WTC11 (cell line): ENCODE results near the gene COG5. TPM values are rescaled to one million over a fixed set of nuclear protein-coding genes. Genes with fewer than 3 reads are reported as not detected.

Experiments
- ATAC-seq: fragments of 200-7000 bp; cut with Tn5 transposase; 2 replicates; pipeline ENCODE4 v1.10.0; 2021; ENCODE audit warnings: mild to moderate bottlenecking, moderate library complexity
- CTCF ChIA-PET: fragments of 300-600 bp; sonication (Branson Sonifier 250); formaldehyde crosslinking; loops from one replicate; lab custom pipeline; 2021; ENCODE audit warnings: antibody characterized with exemption; lab: Charles Lee
- POLR2A ChIA-PET: fragments of 350-600 bp; sonication (Branson Sonifier 250); formaldehyde crosslinking; loops from one replicate; lab custom pipeline; 2021; ENCODE audit warnings: antibody characterized with exemption; lab: Charles Lee
- DNase-seq: peaks from one replicate; pipeline ENCODE4 v3.0.0; 2021; ENCODE audit warnings: low spot score
- H3K27ac Mint-ChIP-seq: 2 replicates; pipeline ENCODE4 v1.8.0; 2021; ENCODE audit warnings: mixed read lengths
- H3K27me3 Mint-ChIP-seq: 2 replicates; pipeline ENCODE4 v1.8.0; 2021; ENCODE audit warnings: low read depth, mild to moderate bottlenecking, moderate library complexity, mixed read lengths
- H3K36me3 Mint-ChIP-seq: 2 replicates; pipeline ENCODE4 v1.8.0; 2021; ENCODE audit warnings: mixed read lengths
- H3K4me1 Mint-ChIP-seq: 2 replicates; pipeline ENCODE4 v1.8.0; 2022; ENCODE audit warnings: mixed read lengths
- H3K4me3 Mint-ChIP-seq: 2 replicates; pipeline ENCODE4 v1.8.0; 2021; ENCODE audit warnings: mild to moderate bottlenecking, moderate library complexity, mixed read lengths
- H3K9me3 Mint-ChIP-seq: 2 replicates; pipeline ENCODE4 v1.8.0; 2021; ENCODE audit warnings: mixed read lengths
- AFF4 ChIP-seq: sonication (generic); formaldehyde crosslinking; IDR thresholded peaks from 2 replicates; pipeline ENCODE4 v1.8.1; 2023; ENCODE audit warnings: mild to moderate bottlenecking, missing genetic modification reagents, borderline replicate concordance
- CDX4 ChIP-seq: fragments of 250-450 bp; sonication (Bioruptor Pico); IDR thresholded peaks from 2 replicates; pipeline ENCODE4 v1.9.0; 2021; ENCODE audit warnings: moderate library complexity, mild to moderate bottlenecking, inconsistent platforms, borderline replicate concordance
- CREM ChIP-seq: sonication (generic); formaldehyde crosslinking; IDR thresholded peaks from 2 replicates; pipeline ENCODE4 v1.8.1; 2022; ENCODE audit warnings: mild to moderate bottlenecking, missing genetic modification reagents, moderate library complexity
- CTCF ChIP-seq: fragments of 200-600 bp; IDR thresholded peaks from 2 replicates; pipeline ENCODE4 v1.8.0; 2022; ENCODE audit warnings: antibody characterized with exemption
- EMX1 ChIP-seq: fragments of 250-450 bp; sonication (Bioruptor Pico); IDR thresholded peaks from 2 replicates; pipeline ENCODE4 v1.8.0; 2021; ENCODE audit warnings: mild to moderate bottlenecking
- ESRRA ChIP-seq: sonication (generic); formaldehyde crosslinking; IDR thresholded peaks from 2 replicates; pipeline ENCODE4 v1.8.1; 2022; ENCODE audit warnings: mild to moderate bottlenecking, missing genetic modification reagents, borderline replicate concordance
- FOXJ3 ChIP-seq: sonication (generic); formaldehyde crosslinking; IDR thresholded peaks from 2 replicates; pipeline ENCODE4 v1.9.0; 2021; ENCODE audit warnings: missing genetic modification reagents, mild to moderate bottlenecking, borderline replicate concordance
- FOXK1 ChIP-seq: sonication (generic); formaldehyde crosslinking; IDR thresholded peaks from 2 replicates; pipeline ENCODE4 v1.8.0; 2022; ENCODE audit warnings: mild to moderate bottlenecking, moderate library complexity, missing genetic modification reagents
- MXD4 ChIP-seq: fragments of 250-450 bp; sonication (Bioruptor Pico); IDR thresholded peaks from 2 replicates; pipeline ENCODE4 v1.8.0; 2021; ENCODE audit warnings: mild to moderate bottlenecking, moderate library complexity, borderline replicate concordance
- NFATC4 ChIP-seq: fragments of 250-450 bp; sonication (Bioruptor Pico); IDR thresholded peaks from 2 replicates; pipeline ENCODE4 v1.9.0; 2021; ENCODE audit warnings: mild to moderate bottlenecking
- NFYB ChIP-seq: sonication (generic); formaldehyde crosslinking; conservative IDR thresholded peaks from 2 replicates; pipeline ENCODE4 v1.8.0; 2022; ENCODE audit warnings: low read depth, missing genetic modification reagents
- NR2C2 ChIP-seq: sonication (generic); formaldehyde crosslinking; IDR thresholded peaks from 2 replicates; pipeline ENCODE4 v1.8.0; 2022; ENCODE audit warnings: mild to moderate bottlenecking, missing genetic modification reagents
- RELA ChIP-seq: sonication (generic); formaldehyde crosslinking; IDR thresholded peaks from 2 replicates; pipeline ENCODE4 v1.8.1; 2022; ENCODE audit warnings: missing genetic modification reagents, mild to moderate bottlenecking, borderline replicate concordance
- SMAD4 ChIP-seq: sonication (generic); formaldehyde crosslinking; IDR thresholded peaks from 2 replicates; pipeline ENCODE4 v1.8.0; 2022; ENCODE audit warnings: mild to moderate bottlenecking, missing genetic modification reagents
- SP1 ChIP-seq: sonication (generic); formaldehyde crosslinking; conservative IDR thresholded peaks from 2 replicates; pipeline ENCODE4 v1.8.1; 2022; ENCODE audit warnings: missing genetic modification reagents
- TP53 ChIP-seq: sonication (generic); formaldehyde crosslinking; IDR thresholded peaks from 2 replicates; pipeline ENCODE4 v1.8.1; 2023; ENCODE audit warnings: mild to moderate bottlenecking, missing genetic modification reagents
- ZBTB43 ChIP-seq: sonication (generic); formaldehyde crosslinking; IDR thresholded peaks from 2 replicates; pipeline ENCODE4 v1.8.1; 2023; ENCODE audit warnings: mild to moderate bottlenecking, missing genetic modification reagents
- ZNF121 ChIP-seq: sonication (generic); formaldehyde crosslinking; IDR thresholded peaks from 2 replicates; pipeline ENCODE4 v1.8.0; 2023; ENCODE audit warnings: missing genetic modification reagents
- ZNF281 ChIP-seq: sonication (generic); formaldehyde crosslinking; IDR thresholded peaks from 2 replicates; pipeline ENCODE4 v1.8.0; 2023; ENCODE audit warnings: mild to moderate bottlenecking, missing genetic modification reagents
- total RNA-seq: library from RNA; stranded (reverse); gene quantifications from 3 replicates; pipeline ENCODE4 v1.2.3, GENCODE V29; 2021

Gene COG5
- total RNA-seq, 1 experiment from 2014 or later = 23.8 TPM

GRCh38 chr7:107312418-107312817, 251.3 kb downstream of the COG5 start:
- Mint-ChIP-seq H3K27me3 (no peaks in the 10 kb centered on the region), H3K9me3 (no peaks in the 10 kb centered on the region), H3K27ac (no peak overlapping the region), H3K36me3 (no peaks in the 10 kb centered on the region), H3K4me3 (no peak overlapping the region), H3K4me1 (peaks cover 5% of the 10 kb centered on the region; the same call in 1 of the 2 replicates)
- ATAC-seq = no peak
- TF ChIP-seq TP53 (CRISPR knock-in tag) = no peak
- no peak for TF ChIP-seq ZNF281 (CRISPR knock-in tag)
- TF ChIP-seq RELA = no peak
- no peak for TF ChIP-seq NFYB
- no peak for TF ChIP-seq ESRRA (CRISPR knock-in tag)
- no peak for TF ChIP-seq CDX4
- no peak for TF ChIP-seq NFATC4 (CRISPR knock-in tag)
- no peak for TF ChIP-seq AFF4 (CRISPR knock-in tag)
- no peak for TF ChIP-seq NR2C2 (CRISPR knock-in tag)
- TF ChIP-seq SMAD4 (CRISPR knock-in tag) = no peak
- TF ChIP-seq FOXK1 (CRISPR knock-in tag) = no peak
- TF ChIP-seq CTCF = no peak
- no peak for TF ChIP-seq EMX1 (CRISPR knock-in tag)
- POLR2A ChIA-PET = no interaction called here
- CTCF ChIA-PET = no interaction called here
- no peak for DNase-seq

- Mint-ChIP-seq H3K27me3 (no peaks in the 10 kb centered on the region), H3K9me3 (peaks cover 3% of the 10 kb centered on the region; the same call in 1 of the 2 replicates), H3K4me1 (no peaks in the 10 kb centered on the region), H3K4me3 (no peak overlapping the region), H3K36me3 (no peaks in the 10 kb centered on the region), H3K27ac (no peak overlapping the region)
- TF ChIP-seq ZBTB43 (CRISPR knock-in tag) (no peak), ESRRA (CRISPR knock-in tag) (no peak), MXD4 (CRISPR knock-in tag) (no peak), ZNF121 (no peak), FOXJ3 (CRISPR knock-in tag) (no peak), EMX1 (CRISPR knock-in tag) (no peak), CREM (CRISPR knock-in tag) (no peak), SP1 (CRISPR knock-in tag) (no peak)
- ChIA-PET CTCF (no interaction called here), POLR2A (no interaction called here)
- ATAC-seq (no peak), DNase-seq (no peak)
These were observed 254.4 kb downstream of the COG5 start for GRCh38 chr7:107309296-107309695.
